Panc1 (cell line): ENCODE results near the gene CEP128.

Experiments used
- POLR2AphosphoS5 ChIP-seq: IDR thresholded peaks from 2 replicates; pipeline ENCODE4 v1.6.1; 2012; ENCODE audit warnings: mild to moderate bottlenecking, low read depth, low read length, moderate library complexity
- TF ChIP-seq, protein P1 (sequence below): fragments of 450-650 bp; IDR thresholded peaks from 2 replicates; pipeline ENCODE4 v1.5.1; 2017; ENCODE audit warnings: mild to moderate bottlenecking
- TF ChIP-seq, protein P2 (sequence below), 2 experiments: IDR thresholded peaks; 2 replicates each; pipeline ENCODE4 v1.6.1; 2011 to 2012; ENCODE audit warnings: low read depth in 2 of 2, control low read depth in 1 of 2, low read length in 1 of 2, mild to moderate bottlenecking in 1 of 2, moderate library complexity in 1 of 2; ENCODE audit not compliant: insufficient read depth in 1 of 2

DNA sequence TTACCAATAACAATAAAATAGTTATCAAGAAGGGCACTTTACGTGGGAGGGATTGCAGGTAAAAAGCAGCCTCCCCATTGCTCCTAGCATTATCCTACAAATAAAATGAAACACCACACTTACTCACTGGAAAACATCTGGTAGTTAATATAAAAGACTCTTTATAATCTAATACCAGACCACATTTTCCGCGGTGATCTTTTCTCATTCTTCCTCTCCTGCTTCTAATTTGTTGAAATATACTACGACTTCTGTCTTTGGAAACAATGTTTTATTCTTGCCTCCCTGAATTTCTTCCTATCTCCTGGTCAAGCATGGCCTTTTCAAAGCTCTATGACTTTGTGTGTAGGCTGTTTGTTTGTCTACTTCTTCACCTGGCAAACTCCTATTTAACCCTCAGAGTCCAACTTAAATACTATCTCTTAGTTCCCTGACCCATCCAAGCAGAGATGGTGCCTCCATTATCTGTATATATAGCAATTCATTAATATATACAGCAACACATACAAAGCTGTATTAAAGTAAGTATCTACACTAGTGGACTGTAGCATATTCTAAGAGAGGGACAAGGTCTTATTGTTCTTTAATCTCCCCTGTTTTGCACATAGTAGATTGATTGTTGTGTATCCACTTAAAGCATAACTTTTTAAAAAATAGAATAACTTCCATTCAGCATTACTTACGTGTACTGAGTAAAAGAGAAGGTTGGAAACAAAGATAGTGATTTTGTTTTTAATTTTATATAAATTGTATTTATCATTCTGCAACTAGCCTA is 228.3 kb downstream of the CEP128 start:
- TF ChIP-seq, protein P1, sequence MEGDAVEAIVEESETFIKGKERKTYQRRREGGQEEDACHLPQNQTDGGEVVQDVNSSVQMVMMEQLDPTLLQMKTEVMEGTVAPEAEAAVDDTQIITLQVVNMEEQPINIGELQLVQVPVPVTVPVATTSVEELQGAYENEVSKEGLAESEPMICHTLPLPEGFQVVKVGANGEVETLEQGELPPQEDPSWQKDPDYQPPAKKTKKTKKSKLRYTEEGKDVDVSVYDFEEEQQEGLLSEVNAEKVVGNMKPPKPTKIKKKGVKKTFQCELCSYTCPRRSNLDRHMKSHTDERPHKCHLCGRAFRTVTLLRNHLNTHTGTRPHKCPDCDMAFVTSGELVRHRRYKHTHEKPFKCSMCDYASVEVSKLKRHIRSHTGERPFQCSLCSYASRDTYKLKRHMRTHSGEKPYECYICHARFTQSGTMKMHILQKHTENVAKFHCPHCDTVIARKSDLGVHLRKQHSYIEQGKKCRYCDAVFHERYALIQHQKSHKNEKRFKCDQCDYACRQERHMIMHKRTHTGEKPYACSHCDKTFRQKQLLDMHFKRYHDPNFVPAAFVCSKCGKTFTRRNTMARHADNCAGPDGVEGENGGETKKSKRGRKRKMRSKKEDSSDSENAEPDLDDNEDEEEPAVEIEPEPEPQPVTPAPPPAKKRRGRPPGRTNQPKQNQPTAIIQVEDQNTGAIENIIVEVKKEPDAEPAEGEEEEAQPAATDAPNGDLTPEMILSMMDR = no peak
- TF ChIP-seq, protein P2, sequence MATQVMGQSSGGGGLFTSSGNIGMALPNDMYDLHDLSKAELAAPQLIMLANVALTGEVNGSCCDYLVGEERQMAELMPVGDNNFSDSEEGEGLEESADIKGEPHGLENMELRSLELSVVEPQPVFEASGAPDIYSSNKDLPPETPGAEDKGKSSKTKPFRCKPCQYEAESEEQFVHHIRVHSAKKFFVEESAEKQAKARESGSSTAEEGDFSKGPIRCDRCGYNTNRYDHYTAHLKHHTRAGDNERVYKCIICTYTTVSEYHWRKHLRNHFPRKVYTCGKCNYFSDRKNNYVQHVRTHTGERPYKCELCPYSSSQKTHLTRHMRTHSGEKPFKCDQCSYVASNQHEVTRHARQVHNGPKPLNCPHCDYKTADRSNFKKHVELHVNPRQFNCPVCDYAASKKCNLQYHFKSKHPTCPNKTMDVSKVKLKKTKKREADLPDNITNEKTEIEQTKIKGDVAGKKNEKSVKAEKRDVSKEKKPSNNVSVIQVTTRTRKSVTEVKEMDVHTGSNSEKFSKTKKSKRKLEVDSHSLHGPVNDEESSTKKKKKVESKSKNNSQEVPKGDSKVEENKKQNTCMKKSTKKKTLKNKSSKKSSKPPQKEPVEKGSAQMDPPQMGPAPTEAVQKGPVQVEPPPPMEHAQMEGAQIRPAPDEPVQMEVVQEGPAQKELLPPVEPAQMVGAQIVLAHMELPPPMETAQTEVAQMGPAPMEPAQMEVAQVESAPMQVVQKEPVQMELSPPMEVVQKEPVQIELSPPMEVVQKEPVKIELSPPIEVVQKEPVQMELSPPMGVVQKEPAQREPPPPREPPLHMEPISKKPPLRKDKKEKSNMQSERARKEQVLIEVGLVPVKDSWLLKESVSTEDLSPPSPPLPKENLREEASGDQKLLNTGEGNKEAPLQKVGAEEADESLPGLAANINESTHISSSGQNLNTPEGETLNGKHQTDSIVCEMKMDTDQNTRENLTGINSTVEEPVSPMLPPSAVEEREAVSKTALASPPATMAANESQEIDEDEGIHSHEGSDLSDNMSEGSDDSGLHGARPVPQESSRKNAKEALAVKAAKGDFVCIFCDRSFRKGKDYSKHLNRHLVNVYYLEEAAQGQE (IDR thresholded peaks at IDR 0.05; ENCODE audit: insufficient read depth in 1 of 2, low read depth in 2 of 2, low read length in 1 of 2) = no peak
- TF ChIP-seq POLR2AphosphoS5 = no peak
